ENCODE measurements around the gene AKAP6.

AKAP6 gene

DNA sequence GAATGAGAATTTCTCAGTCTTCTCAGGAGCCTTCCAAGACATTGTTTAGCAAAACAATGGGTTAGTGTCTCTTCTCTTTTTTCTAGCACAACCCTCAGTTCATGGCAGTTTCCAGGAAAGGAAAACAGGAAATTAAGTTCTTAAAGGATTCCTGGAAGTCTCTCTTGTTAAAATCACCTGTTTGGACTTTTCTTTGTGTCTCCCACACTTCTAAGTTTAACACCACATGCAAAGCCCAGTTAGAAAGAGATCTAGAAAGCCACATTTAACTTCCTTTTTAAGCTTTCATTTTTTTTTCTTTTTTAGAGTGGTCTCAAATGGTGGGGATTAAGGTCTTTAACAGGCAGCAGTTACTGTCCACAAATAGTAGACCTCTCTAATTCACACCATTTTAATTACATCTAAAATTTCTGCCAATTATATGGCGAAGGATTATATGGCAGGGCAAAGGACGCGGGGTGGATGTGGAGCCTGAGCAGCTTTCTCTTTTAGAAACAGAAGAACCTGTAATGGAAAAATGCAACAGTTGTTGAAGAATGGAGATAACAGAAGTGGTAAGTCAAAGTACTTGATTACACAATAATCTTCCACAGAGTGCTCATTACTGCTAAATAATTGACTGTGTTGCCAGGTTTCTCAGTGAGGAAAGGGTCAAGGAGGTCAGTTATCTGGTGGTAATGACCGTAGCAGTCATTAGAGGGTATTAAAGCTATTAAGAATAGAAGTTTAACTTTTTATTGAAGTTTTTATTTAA is 298.6 kb downstream of the AKAP6 start:
- DNase-seq: no peak

DNA sequence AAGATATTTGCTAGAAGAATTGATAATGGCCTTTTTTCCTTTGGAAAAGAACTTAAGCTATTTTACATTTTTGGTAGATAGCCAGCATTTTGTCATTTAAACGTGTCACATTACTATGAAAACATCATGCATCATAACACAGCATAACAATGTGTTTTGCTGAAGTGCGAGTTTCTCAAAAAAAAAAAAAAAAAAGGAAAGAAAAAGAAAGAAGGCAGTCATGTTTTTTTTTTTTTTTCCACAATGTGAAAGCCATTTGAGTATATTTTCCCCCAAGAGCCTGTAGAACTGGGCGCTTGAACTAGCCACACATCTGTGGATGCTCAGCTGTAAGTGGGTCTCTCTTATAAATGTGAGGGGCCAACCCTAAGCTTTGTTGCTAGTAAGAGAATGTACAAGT is 300.1 kb downstream of the AKAP6 start:
- DNase-seq: no peak

DNA sequence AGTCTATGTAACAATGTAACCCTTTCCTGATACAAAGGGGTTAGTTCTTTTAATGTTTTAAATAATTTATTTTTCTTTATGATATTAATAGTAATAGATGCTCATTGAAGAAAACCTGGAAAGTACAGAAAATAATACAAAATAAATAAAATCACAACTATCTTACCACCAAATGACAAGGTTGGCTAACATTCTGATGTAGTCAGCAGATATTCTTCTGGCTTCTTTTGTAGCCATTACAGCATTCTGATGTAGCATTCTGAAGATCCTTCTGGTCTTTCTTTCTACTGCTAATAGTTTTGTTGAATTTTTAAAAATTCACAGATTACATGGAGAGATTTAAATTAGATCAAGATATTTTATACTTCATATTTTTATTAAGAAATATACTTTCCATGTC is 301.6 kb downstream of the AKAP6 start:
- DNase-seq: no peak

- no peak for DNase-seq
Observed at GRCh38 chr14:32633224-32633859, 304.2 kb downstream of the AKAP6 start.

- no peak for DNase-seq
Observed at GRCh38 chr14:32633930-32634329, 304.8 kb downstream of the AKAP6 start.

GRCh38 chr14:32635061-32635719 is 306.1 kb downstream of the AKAP6 start:
- DNase-seq: no peak

DNA sequence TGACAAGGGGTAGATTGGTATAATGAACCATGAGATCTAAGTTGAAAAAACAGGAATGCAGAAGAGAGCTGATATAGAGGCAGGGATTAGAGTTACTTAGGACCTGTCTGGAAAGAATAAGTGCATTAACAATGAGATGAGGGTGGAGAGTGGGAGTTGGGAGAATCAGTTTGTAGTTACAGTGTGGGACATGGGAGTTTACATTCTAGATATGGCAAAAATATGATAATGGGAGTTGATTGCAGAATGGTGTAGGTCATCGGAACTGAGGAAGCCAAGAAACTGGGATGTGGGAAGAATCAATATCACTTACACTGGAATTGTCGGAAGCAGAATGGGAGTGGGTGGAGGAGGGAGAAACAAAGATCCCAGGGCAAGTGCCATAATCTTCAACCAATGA is 308.5 kb downstream of the AKAP6 start:
- no peak for DNase-seq

- no peak for DNase-seq
Observed at GRCh38 chr14:32639208-32639607, 310.1 kb downstream of the AKAP6 start.

DNA sequence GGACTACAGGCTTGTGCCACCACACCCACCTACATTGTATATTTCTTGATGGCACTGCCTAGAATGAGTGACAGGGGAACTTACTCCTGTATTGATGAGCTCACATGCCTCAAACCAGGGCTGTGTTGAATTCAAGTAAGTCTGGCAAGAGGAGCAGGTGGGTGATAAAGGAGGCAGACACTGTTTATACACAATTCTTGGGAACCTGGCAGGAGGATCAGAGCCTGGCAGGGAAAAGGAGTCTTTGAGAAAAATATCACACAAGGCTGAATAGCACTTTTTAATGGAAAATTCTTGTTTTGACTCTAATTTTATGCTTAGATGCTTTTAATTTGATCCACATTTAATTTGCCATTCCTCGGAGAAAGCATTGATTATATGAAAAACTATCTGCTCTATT is 316.5 kb downstream of the AKAP6 start:
- DNase-seq: no peak

DNA sequence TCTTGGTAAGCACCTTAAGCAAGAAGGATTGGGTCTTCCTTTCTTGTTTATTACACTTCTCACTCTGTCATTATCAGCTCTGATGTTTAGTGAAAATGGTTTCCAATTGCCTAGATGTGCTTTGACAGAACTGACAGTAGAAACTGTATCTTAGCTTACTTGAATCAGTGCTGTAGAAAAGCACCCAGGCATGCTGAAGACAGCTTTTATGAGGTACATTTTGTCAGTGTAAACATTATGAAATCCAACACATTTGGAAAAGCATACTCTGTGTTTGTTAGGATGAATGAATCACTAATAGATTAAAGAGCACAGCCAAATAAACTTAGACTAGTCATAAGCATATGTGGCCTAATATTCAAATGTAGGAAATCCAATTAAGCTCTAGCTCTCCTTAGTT is 319.3 kb downstream of the AKAP6 start:
- DNase-seq: no peak

GRCh38 chr14:32650030-32650429 is 320.9 kb downstream of the AKAP6 start:
- no peak for DNase-seq

DNA sequence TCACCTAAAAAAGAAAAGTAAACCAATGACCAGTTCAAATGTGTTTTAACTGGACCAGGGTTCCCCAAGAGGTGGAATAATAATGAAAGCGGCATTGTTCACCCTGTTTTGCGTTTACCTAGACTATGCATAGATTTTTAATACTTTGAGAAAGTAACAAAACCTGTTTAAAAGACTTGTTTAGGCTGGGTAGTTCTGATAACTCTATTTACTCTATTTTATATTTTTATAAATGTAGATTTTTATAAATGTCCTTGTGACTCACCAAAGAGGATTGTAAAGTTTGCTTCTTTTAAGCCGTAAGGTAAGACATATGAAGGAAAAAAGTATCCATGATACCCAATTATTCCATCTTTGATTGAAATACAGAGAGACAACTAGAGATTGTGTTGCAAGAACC is 321.6 kb downstream of the AKAP6 start:
- DNase-seq: no peak

- DNase-seq: no peak
Observed at GRCh38 chr14:32654106-32654505, 325.0 kb downstream of the AKAP6 start.

- no peak for DNase-seq
Observed at GRCh38 chr14:32656601-32657000, 327.5 kb downstream of the AKAP6 start.

- no peak for DNase-seq
Observed at GRCh38 chr14:32657081-32657480, 328.0 kb downstream of the AKAP6 start.

- no peak for DNase-seq
Observed at GRCh38 chr14:32661216-32661615, 332.1 kb downstream of the AKAP6 start.

DNA sequence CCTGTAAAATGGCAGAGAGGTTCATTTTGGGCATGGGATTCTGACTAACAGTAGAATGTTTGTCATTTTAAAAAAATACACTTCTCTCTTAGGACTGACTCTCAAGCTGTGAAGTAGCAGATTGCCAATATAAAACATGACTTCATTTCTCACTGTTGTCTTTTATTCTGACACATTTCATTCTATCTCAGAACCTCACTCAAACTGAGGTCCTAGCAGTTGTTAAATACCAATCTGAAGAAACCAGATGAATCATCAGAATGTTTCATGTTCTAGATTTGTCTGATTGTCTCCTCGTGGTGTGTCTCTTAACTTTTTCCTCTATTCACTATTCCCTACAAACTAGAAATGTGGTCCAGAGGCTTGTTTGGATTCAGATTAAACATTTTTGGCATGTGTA is 333.1 kb downstream of the AKAP6 start:
- DNase-seq: no peak

DNA sequence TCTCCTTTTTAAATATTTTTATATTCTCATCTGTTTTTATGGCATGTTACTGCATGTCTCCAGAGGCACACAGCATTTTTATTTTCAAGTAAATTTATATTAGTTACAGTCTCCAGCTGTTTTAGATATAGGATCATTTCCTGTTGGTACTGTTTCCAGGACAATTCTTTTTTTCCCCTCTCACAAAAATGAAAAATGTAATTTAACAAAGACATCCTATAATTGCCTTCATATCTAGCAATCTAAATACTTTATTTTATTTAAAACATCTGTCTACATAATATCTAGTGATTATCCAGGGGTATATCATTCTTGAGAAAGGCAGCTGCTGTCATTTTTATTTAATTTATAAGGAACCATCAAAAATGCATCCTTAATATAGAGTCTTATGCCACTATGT is 337.2 kb downstream of the AKAP6 start:
- no peak for DNase-seq

- no peak for DNase-seq
Observed at GRCh38 chr14:32667287-32667686, 338.2 kb downstream of the AKAP6 start.

- DNase-seq: no peak
Observed at GRCh38 chr14:32667791-32668190, 338.7 kb downstream of the AKAP6 start.

- no peak for DNase-seq
Observed at GRCh38 chr14:32669391-32669790, 340.3 kb downstream of the AKAP6 start.

DNA sequence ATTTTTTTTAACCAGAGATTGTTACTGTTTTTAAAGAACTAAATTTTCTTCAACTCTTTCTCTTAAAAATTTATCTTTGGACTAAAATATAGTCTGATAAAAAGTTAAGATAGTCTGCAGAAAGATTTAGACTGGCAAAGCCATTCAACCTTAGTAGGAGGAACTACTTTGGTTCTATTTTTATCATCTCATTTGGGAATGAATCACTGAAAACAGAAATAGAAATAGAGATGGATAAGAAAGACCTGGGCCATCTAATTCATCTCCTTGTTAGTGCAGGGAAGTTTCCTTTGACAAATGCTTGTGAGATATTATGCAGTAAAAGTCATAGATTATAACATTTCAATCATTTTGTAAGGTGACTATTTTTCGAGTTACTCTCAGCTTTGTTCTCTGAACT is 346.3 kb downstream of the AKAP6 start:
- no peak for DNase-seq

GRCh38 chr14:32677129-32677780 is 348.2 kb downstream of the AKAP6 start:
- no peak for DNase-seq

DNA sequence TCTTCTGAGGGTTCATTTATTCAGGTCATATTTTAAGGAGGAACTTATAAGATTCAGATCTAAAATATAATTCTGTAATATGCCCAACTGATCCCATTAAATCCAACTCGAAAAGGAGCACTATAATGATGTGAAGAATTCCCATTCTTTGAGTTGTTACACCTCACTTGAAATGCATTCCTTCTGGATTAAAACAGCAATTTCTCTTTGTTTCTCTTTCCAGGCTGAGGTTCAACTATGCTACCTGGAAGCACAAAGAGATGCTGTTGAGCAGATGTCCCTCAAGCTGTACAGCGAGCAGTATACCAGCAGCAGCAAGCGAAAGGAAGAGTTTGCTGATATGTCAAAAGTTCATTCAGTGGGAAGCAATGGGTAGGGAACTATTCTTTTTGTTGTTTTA is 349.0 kb downstream of the AKAP6 start:
- DNase-seq: no peak
